PC-3 (cell line): ENCODE data around the gene COL27A1.

ENCODE experiments used
- CTCF ChIP-seq: fragments of 300-600 bp; sonication (generic); conservative IDR thresholded peaks from 2 replicates; pipeline ENCODE4 v1.5.1; 2017; ENCODE audit warnings: antibody characterized with exemption, low read depth, mild to moderate bottlenecking, low read length
- EZH2 ChIP-seq: fragments of 300-600 bp; sonication (generic); IDR thresholded peaks from one replicate; pipeline ENCODE4 v1.6.1; 2017; ENCODE audit warnings: antibody characterized with exemption, mild to moderate bottlenecking, low read length; ENCODE audit not compliant: unreplicated experiment

- no peak for TF ChIP-seq CTCF
- TF ChIP-seq EZH2, result no peak
These were observed 16.8 kb upstream of the COL27A1 start for GRCh38 chr9:114138552-114138971.
